ENCODE results near the gene PHETA1.

The PHETA1 gene

DNA sequence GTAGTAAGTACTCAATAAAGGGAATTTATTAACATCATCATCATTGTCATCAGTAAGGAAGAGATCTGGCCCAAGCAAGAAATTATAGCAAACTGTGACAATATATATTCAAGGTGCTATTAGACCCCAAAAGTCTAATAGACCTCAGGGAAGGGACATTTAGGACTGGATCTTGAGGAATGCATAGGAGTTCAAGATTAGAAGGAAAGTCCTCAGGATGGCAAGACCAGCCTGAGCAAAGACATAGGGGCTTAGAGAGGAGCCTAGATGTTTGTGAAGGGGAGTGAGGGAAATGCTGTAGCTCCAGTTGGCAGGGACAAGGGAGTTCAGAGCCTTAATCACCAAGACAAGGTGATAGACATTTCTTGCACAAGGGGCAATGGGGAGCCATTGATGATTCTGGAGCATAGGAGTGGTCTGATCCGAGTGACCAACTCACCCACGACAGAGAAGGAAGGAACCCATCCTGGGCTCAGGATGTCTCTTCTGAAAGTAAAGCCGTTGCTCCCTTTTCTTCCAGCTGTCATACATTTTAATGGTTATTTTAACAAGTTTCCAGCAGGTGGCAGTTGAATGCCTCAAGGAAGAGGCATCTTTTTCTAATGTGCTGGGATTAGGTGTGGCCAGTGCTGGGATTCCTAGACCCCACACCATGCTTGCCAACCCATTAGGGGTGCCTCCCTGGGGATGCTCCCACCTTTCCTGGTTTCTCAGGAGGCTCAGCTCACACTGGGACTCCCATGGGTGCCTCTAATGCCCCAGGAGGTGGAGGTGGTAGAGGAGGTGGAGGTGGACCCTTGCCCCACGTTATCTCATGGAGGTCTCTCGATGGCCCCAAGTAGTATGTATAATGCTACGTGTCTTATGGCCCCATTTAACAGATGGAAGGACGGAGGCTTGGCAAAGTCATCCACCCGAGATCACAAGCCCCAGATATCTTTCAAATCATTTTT is 37.8 kb downstream of the PHETA1 start:
- no peak overlapping the region for H3K4me3 ChIP-seq (ENCODE audit: low read depth, low read length)

DNA sequence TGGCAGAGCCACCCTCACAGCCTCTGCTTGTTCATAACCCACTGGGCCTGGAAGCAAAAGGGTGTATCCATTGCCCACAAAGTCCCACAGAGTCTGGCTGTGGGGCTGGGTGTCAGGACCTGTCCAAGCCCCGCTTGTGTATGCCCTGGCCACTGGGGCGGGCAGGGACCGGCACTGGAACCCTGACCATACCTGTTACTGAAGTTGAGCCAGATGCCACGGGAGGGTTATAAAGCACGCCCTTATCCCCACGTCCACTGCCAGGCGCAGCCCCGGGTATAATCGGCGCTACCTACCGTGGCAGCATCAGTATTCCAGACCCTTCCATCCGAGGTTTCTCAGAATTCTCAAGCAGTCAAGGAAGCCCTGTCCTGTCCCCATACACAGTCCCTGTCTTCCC is 40.8 kb downstream of the PHETA1 start:
- no peak overlapping the region for H3K4me3 ChIP-seq (ENCODE audit: low read depth, low read length)

- no peak overlapping the region for H3K4me3 ChIP-seq (ENCODE audit: low read depth, low read length)
Measured at GRCh38 chr12:111327474-111327873, 41.4 kb downstream of the PHETA1 start.

DNA sequence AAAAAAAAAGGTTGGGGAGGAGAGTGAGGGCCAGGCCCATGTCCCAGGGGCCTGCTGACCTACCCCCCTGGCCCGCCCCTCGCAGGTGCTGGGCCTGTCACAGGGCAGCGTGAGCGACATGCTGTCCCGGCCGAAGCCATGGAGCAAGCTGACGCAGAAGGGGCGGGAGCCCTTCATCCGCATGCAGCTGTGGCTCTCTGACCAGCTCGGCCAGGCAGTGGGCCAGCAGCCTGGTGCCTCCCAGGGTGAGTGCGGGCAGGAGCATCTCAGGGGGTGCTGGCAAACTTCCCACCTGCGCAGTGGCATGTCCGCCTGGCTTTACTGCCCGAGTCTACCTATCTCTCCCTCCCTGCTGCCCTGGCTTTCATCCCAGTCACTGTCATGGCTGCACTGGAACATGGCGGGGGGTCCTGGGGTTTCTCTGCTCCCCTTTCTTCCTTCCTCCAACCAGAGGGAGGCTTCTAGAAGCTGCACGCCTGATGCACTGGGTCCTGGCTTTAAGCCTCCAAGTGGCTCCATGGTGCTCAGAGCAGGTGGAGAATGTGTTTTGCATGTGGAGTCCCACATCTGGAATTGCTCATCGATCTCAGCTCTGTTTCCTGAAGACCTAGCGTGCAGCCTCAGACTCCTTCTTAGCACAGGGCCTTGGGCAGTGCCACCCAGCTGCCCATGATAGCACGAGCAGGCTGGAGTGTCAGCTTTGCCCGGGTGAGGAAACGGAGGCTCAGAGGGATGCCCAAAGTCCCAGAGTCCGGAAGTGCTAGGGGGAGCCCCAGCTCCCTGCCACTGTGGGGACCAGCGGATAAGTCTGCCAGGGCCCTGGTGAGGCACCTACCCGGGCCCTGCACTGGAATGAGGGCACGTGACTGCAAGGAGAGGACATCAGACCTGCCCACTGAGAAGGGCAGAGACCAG is 46.3 kb downstream of the PHETA1 start:
- H3K4me3 ChIP-seq (ENCODE audit: low read depth, low read length): no peak overlapping the region

GRCh38 chr12:111321317-111321716 is 47.6 kb downstream of the PHETA1 start:
- no peak overlapping the region for H3K4me3 ChIP-seq (ENCODE audit: low read depth, low read length)

- no peak overlapping the region for H3K4me3 ChIP-seq (ENCODE audit: low read depth, low read length)
Measured at GRCh38 chr12:111320258-111321050, 48.4 kb downstream of the PHETA1 start.

GRCh38 chr12:111319600-111320257 is 49.2 kb downstream of the PHETA1 start:
- no peak overlapping the region for H3K4me3 ChIP-seq (ENCODE audit: low read depth, low read length)

DNA sequence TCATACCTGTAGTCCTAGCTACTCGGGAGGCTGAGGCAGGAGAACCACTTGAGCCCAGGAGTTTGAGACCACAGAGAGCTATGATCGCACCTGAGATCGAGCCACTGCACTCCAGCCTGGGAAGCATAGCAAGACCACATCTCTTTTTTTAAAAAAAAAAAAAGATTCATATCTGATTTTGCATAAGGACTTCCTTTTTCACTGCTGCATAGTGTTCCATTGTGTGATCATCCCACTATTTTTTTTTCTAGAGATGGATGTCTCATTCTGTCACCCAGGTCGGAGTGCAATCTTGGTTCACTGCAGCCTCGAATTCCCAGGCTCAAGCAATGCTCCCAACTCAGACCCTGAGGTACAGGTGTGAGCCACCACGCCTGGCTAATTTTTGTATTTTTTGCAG is 50.4 kb downstream of the PHETA1 start:
- H3K4me3 ChIP-seq (ENCODE audit: low read depth, low read length): no peak overlapping the region

DNA sequence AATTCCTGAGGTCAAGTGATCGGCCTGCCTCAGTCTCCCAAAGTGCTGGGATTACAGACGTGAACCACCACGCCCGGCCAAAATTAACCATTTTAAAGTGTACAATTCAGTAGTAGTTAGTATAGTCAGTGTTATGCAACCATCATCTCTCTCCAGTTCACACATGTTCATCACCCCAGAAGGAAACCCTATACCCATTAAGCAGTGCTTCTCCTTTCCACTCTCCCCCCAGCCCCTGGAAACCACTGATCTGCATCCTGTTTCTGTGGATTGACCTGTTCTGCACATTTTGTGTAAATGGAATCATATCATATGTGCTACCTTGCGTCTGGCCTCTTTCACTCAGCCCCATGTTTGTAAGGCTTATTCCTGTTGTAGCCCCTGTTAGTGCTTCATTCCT is 52.2 kb downstream of the PHETA1 start:
- no peak overlapping the region for H3K4me3 ChIP-seq (ENCODE audit: low read depth, low read length)

DNA sequence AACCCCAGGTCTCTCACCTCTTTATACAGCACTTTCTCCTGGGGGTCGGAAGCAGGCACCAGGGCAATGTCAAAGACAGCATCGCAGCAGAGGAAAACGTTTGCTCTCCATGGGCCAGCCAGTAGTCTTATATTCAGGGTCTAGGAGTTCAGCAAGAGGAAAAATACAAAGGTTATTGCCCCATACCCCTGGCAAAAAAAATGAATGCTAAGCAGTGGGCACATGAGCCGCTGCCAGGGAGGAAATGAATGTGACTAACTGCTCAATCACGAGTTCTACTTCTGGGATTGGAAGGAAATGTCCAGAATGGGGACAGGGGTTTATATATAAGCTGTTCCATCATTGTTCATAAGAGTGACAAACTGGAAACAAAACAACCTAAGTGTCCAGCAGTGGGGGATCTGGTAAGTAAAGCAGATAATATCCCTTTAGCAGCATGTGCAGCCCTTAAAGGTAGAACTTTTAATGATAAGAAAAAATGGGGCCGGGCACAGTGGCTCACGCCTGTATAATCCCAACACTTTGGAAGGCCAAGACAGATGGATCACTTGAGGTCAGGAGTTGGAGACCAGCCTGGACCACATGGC is 53.8 kb downstream of the PHETA1 start:
- no peak overlapping the region for H3K4me3 ChIP-seq (ENCODE audit: low read depth, low read length)

GRCh38 chr12:111313833-111314259 is 55.0 kb downstream of the PHETA1 start:
- H3K4me3 ChIP-seq (ENCODE audit: low read depth, low read length): no peak overlapping the region

GRCh38 chr12:111312708-111313107 is 56.2 kb downstream of the PHETA1 start:
- no peak overlapping the region for H3K4me3 ChIP-seq (ENCODE audit: low read depth, low read length)

DNA sequence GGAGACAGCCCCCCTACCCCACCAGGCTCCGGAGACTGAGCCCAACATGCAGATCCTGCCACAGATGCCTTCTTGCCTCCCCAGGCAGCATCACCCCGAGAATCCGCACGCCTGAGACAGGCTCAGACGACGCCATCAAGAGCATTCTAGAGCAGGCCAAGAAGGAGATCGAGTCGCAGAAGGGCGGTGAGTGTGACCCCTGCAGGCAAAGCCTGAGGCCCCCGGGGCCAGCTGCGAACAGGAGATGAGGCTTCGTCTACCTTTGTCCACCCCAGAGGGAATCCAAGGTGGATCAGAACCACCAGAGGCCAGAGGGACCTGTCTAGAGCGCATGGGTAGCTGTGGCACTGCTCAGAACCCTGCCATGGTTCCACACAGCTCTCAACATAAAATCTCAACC is 56.9 kb downstream of the PHETA1 start:
- H3K4me3 ChIP-seq (ENCODE audit: low read depth, low read length): no peak overlapping the region

GRCh38 chr12:111311011-111311410 is 57.9 kb downstream of the PHETA1 start:
- no peak overlapping the region for H3K4me3 ChIP-seq (ENCODE audit: low read depth, low read length)
